K562 (cell line): ENCODE measurements around the gene CPNE2. TPM values are rescaled to one million over a fixed set of nuclear protein-coding genes. Genes with fewer than 3 reads are reported as not detected.

Experiments used
- CREM ChIP-seq: IDR thresholded peaks from 2 replicates; pipeline ENCODE4 v1.6.1; 2014; ENCODE audit warnings: antibody characterized with exemption, low read depth
- DDX20 ChIP-seq: fragments of 450-650 bp; IDR thresholded peaks from 2 replicates; pipeline ENCODE4 v1.6.1; 2016; ENCODE audit warnings: missing genetic modification characterization, low read depth, mild to moderate bottlenecking, missing compliant biosample characterization, moderate library complexity
- DIDO1 ChIP-seq: fragments of 450-650 bp; IDR thresholded peaks from 2 replicates; pipeline ENCODE4 v1.6.1; 2016; ENCODE audit warnings: low read depth, missing biosample characterization, missing genetic modification characterization
- JUND ChIP-seq, 2 experiments: IDR thresholded peaks; 2 replicates in 1 of 2; 3 replicates in 1 of 2; pipeline ENCODE4 v1.6.1; 2011; ENCODE audit warnings: borderline replicate concordance in 2 of 2, low read depth in 2 of 2, low read length in 2 of 2, improper control_type of control experiment in 1 of 2, missing biosample characterization in 1 of 2, missing genetic modification characterization in 1 of 2, missing genetic modification reagents in 1 of 2
- LEF1 ChIP-seq: fragments of 450-650 bp; IDR thresholded peaks from 2 replicates; pipeline ENCODE4 v1.6.1; 2016; ENCODE audit warnings: mild to moderate bottlenecking
- MAFG ChIP-seq: fragments of 450-650 bp; conservative IDR thresholded peaks from 2 replicates; pipeline ENCODE4 v1.6.1; 2016; ENCODE audit warnings: missing genetic modification characterization, missing compliant biosample characterization
- MYBL2 ChIP-seq, 2 experiments: fragments of 450-650 bp in 1 of 2; sonication (generic) in 1 of 2; formaldehyde crosslinking in 1 of 2; IDR thresholded peaks; 2 replicates each; pipeline versions ENCODE4 v1.6.1 to v1.8.1; 2017 to 2022; ENCODE audit warnings: borderline replicate concordance in 1 of 2, inconsistent platforms in 1 of 2, low read depth in 1 of 2, mild to moderate bottlenecking in 1 of 2, missing genetic modification reagents in 1 of 2, moderate library complexity in 1 of 2
- NR2C2 ChIP-seq, 2 experiments: fragments of 200-800 bp in 1 of 2; sonication (Bioruptor generic) in 1 of 2; sonication (generic) in 1 of 2; formaldehyde crosslinking in 1 of 2; IDR thresholded peaks; 2 replicates each; pipeline versions ENCODE4 v1.6.1 to v1.8.0; 2016 to 2022; ENCODE audit warnings: mild to moderate bottlenecking in 1 of 2, missing compliant biosample characterization in 1 of 2, missing genetic modification characterization in 1 of 2, missing genetic modification reagents in 1 of 2
- RB1 ChIP-seq: fragments of 450-650 bp; IDR thresholded peaks from 2 replicates; pipeline ENCODE4 v1.6.1; 2017; ENCODE audit warnings: low read depth, mild to moderate bottlenecking
- ZNF143 ChIP-seq: sonication (generic); formaldehyde crosslinking; IDR thresholded peaks from 2 replicates; pipeline ENCODE4 v1.9.0; 2022; ENCODE audit warnings: mild to moderate bottlenecking, missing genetic modification reagents
- ZNF589 ChIP-seq: fragments of 200-800 bp; sonication (Bioruptor generic); IDR thresholded peaks from 2 replicates; pipeline ENCODE4 v1.6.1; 2016; ENCODE audit warnings: low read depth, missing genetic modification characterization, missing compliant biosample characterization
- polyA plus RNA-seq, 8 experiments: library from polyadenylated mRNA; depleted of rRNA in 4 of 8; stranded (reverse) in 5 of 8; unstranded in 3 of 8; fragments of >200 nt; fragmentation: Nextera tagmentation in 2 of 8; fragmentation: Illumina TruSeq in 1 of 8; extraction: Ambion mirVana in 2 of 8; extraction: Trizol in 1 of 8; gene quantifications; 2 replicates each; pipeline versions ENCODE4 v1.2.1 to v1.2.3, GENCODE V29; 2011 to 2014; ENCODE audit warnings: inconsistent platforms in 1 of 8, missing spikeins in 1 of 8
- total RNA-seq, 7 experiments: library from RNA; depleted of rRNA in 6 of 7; stranded (reverse); fragments of >200 nt in 6 of 7; fragmentation: Illumina TruSeq in 2 of 7; extraction: Trizol in 2 of 7; gene quantifications; 2 replicates each; pipeline versions ENCODE4 v1.2.1 to v1.2.3, GENCODE V29; 2011 to 2021; ENCODE audit warnings: low replicate concordance in 1 of 7
- TF ChIP-seq, protein P1 (sequence below), 2 experiments: fragments of 200-800 bp in 1 of 2; sonication (Bioruptor generic) in 1 of 2; sonication (generic) in 1 of 2; formaldehyde crosslinking in 1 of 2; IDR thresholded peaks in 1 of 2; conservative IDR thresholded peaks in 1 of 2; 2 replicates each; pipeline versions ENCODE4 v1.5.0 to v1.6.1; 2016 to 2020; ENCODE audit warnings: missing compliant biosample characterization in 1 of 2, missing genetic modification characterization in 1 of 2, missing genetic modification reagents in 1 of 2
- TF ChIP-seq, protein P2 (sequence below): sonication (generic); formaldehyde crosslinking; IDR thresholded peaks from 2 replicates; pipeline ENCODE4 v1.8.0; 2022; ENCODE audit warnings: mild to moderate bottlenecking, missing genetic modification reagents
- TF ChIP-seq, protein P3 (sequence below): fragments of 150-350 bp; conservative IDR thresholded peaks from 2 replicates; pipeline ENCODE4 v1.6.1; 2014; ENCODE audit warnings: low read length
- TF ChIP-seq, protein P4 (sequence below): sonication (generic); formaldehyde crosslinking; IDR thresholded peaks from 2 replicates; pipeline ENCODE4 v1.9.0; 2022; ENCODE audit warnings: mild to moderate bottlenecking, missing genetic modification reagents
- TF ChIP-seq, protein P5 (sequence below): sonication (generic); formaldehyde crosslinking; IDR thresholded peaks from 2 replicates; pipeline ENCODE4 v1.8.0; 2023; ENCODE audit warnings: mild to moderate bottlenecking, missing genetic modification reagents
- TF ChIP-seq, protein P6 (sequence below): sonication (generic); formaldehyde crosslinking; IDR thresholded peaks from 2 replicates; pipeline ENCODE4 v1.9.0; 2022; ENCODE audit warnings: mild to moderate bottlenecking, missing genetic modification reagents

Gene CPNE2
- total and polyA plus RNA-seq, 9 of the 15 experiments (the other 6 are each of a cell fraction or from before 2014, with no cell fraction given) = 3.0 to 13.9 (median 8.6) TPM

DNA sequence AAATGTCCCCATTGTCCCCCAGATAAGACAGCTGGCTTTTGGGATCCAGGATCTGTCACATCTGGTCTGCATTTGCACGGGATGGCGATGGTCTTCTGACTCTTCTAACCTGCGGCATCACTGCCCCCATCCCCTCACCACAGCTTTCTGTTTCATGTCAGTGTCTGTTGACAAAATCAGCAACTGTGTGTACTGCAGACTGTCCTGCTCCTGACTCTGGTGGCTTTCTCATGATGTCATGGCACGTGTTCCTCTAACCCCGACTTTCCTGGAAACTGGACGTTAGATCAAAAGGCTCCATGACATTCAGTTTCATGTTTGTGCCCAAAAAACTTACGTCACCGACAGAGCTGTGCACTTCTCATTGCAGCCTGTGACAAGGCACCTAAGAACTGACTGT lies 30.1 kb upstream of the CPNE2 start (continued):
- TF ChIP-seq MYBL2 (IDR thresholded peaks at IDR 0.05; ENCODE audit: low read depth) (no peak), MYBL2 (CRISPR knock-in tag; IDR thresholded peaks at IDR 0.05; ENCODE audit: borderline replicate concordance) (no peak), DDX20 (tag) (no peak), ZNF143 (CRISPR knock-in tag) (no peak), ZNF589 (CRISPR knock-in tag) (peak; percentile 2; the same call in 1 of the 2 replicates), RB1 (no peak), JUND (IDR thresholded peaks at IDR 0.05; ENCODE audit: borderline replicate concordance, low read depth, low read length) (peak; percentile 92), JUND (tag; IDR thresholded peaks at IDR 0.05; ENCODE audit: borderline replicate concordance, low read depth, low read length) (peak; percentile 97), LEF1 (peak; percentile 96), CREM (peak; percentile 73), DIDO1 (tag) (no peak), NR2C2 (CRISPR knock-in tag; IDR thresholded peaks at IDR 0.05) (no peak), NR2C2 (tag; IDR thresholded peaks at IDR 0.05) (peak; percentile 46; the same call in 1 of the 2 replicates), MAFG (tag) (no peak)
- TF ChIP-seq, protein P1, sequence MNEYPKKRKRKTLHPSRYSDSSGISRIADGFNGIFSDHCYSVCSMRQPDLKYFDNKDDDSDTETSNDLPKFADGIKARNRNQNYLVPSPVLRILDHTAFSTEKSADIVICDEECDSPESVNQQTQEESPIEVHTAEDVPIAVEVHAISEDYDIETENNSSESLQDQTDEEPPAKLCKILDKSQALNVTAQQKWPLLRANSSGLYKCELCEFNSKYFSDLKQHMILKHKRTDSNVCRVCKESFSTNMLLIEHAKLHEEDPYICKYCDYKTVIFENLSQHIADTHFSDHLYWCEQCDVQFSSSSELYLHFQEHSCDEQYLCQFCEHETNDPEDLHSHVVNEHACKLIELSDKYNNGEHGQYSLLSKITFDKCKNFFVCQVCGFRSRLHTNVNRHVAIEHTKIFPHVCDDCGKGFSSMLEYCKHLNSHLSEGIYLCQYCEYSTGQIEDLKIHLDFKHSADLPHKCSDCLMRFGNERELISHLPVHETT (CRISPR knock-in tag; conservative IDR thresholded peaks at IDR 0.05 in 1 of 2, IDR thresholded peaks at IDR 0.05 in 1 of 2) = peak in 1 of 2 experiments; percentile 40; a peak in 1 of 4 replicates
- TF ChIP-seq, protein P2, sequence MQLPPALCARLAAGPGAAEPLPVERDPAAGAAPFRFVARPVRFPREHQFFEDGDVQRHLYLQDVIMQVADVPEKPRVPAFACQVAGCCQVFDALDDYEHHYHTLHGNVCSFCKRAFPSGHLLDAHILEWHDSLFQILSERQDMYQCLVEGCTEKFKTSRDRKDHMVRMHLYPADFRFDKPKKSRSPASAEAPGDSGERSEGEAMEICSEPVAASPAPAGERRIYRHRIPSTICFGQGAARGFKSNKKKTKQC (CRISPR knock-in tag) = no peak
- TF ChIP-seq, protein P3, sequence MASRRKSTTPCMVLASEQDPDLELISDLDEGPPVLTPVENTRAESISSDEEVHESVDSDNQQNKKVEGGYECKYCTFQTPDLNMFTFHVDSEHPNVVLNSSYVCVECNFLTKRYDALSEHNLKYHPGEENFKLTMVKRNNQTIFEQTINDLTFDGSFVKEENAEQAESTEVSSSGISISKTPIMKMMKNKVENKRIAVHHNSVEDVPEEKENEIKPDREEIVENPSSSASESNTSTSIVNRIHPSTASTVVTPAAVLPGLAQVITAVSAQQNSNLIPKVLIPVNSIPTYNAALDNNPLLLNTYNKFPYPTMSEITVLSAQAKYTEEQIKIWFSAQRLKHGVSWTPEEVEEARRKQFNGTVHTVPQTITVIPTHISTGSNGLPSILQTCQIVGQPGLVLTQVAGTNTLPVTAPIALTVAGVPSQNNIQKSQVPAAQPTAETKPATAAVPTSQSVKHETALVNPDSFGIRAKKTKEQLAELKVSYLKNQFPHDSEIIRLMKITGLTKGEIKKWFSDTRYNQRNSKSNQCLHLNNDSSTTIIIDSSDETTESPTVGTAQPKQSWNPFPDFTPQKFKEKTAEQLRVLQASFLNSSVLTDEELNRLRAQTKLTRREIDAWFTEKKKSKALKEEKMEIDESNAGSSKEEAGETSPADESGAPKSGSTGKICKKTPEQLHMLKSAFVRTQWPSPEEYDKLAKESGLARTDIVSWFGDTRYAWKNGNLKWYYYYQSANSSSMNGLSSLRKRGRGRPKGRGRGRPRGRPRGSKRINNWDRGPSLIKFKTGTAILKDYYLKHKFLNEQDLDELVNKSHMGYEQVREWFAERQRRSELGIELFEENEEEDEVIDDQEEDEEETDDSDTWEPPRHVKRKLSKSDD = no peak
- TF ChIP-seq, protein P4, sequence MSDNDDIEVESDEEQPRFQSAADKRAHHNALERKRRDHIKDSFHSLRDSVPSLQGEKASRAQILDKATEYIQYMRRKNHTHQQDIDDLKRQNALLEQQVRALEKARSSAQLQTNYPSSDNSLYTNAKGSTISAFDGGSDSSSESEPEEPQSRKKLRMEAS = peak; percentile 61
- TF ChIP-seq, protein P5, sequence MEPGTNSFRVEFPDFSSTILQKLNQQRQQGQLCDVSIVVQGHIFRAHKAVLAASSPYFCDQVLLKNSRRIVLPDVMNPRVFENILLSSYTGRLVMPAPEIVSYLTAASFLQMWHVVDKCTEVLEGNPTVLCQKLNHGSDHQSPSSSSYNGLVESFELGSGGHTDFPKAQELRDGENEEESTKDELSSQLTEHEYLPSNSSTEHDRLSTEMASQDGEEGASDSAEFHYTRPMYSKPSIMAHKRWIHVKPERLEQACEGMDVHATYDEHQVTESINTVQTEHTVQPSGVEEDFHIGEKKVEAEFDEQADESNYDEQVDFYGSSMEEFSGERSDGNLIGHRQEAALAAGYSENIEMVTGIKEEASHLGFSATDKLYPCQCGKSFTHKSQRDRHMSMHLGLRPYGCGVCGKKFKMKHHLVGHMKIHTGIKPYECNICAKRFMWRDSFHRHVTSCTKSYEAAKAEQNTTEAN (CRISPR knock-in tag) = no peak
- TF ChIP-seq, protein P6, sequence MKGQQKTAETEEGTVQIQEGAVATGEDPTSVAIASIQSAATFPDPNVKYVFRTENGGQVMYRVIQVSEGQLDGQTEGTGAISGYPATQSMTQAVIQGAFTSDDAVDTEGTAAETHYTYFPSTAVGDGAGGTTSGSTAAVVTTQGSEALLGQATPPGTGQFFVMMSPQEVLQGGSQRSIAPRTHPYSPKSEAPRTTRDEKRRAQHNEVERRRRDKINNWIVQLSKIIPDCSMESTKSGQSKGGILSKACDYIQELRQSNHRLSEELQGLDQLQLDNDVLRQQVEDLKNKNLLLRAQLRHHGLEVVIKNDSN (CRISPR knock-in tag) = peak; percentile 67
